Daoy (cell line): ENCODE data around the gene BTF3. TPM values are rescaled to one million over a fixed set of nuclear protein-coding genes. Genes with fewer than 3 reads are reported as not detected.

Source experiments
- DNase-seq: peaks from one replicate; pipeline ENCODE4 v3.0.0-alpha.2; 2015; ENCODE audit warnings: low read depth
- total RNA-seq: library from RNA; depleted of rRNA; stranded (reverse); fragments of >200 nt; shearing (Covaris generic); gene quantifications from 2 replicates; pipeline ENCODE4 v1.2.3, GENCODE V29; 2014; rRNA removed

BTF3 gene
- total RNA-seq, 1 experiment from 2014 or later = 680 TPM

DNA sequence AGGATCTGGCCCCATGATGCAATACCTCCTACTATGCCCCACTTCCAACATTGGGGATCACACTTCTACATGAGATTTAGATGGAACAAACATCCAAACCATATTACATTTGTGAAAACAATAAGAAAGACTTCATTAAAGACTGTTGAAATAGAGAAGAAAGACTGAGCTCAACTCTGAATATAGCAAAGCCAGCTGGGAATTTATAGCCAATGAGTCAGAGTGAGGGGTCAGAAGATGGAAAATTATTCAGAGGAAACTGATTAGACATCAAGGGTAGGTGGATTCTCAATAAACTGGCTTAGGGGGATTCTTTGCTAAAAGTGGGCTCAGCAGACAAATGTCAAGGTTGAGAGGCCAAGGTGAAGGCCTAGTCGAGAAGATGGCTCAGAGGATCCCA is 25.6 kb downstream of the BTF3 start:
- DNase-seq = no peak

DNA sequence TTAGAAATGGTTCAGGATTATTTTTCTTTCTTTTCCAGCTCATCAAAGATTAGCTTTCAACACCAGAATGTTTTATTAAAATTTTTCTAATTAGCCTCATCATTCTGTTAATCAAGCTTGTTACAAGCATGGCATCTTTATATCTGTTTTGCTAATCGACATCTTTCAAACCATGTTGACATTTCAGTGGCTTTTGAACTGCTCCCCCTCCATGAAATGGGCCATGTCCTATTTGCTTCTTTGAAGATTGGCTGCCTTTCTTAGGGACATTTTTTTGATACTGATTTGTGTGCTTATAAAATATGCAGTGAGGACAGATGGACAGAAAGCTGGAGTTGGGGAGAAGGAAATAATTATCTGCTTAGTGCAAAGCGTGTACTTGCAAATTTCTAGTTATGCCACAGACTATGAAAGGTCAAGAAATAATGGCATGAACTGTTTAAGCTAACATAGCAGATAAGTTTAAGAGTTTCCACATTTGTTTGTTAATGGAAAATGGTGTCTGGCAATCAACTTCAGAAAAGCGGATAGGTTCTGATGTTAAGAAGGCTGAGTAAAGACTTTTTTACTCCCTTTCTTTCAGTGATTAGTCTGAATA is 27.5 kb downstream of the BTF3 start:
- no peak for DNase-seq

GRCh38 chr5:73528248-73528647 is 30.0 kb downstream of the BTF3 start:
- no peak for DNase-seq

- DNase-seq = no peak
Measured at GRCh38 chr5:73529081-73529480, 30.8 kb downstream of the BTF3 start.

- DNase-seq = no peak
Measured at GRCh38 chr5:73531356-73531755, 33.1 kb downstream of the BTF3 start.

DNA sequence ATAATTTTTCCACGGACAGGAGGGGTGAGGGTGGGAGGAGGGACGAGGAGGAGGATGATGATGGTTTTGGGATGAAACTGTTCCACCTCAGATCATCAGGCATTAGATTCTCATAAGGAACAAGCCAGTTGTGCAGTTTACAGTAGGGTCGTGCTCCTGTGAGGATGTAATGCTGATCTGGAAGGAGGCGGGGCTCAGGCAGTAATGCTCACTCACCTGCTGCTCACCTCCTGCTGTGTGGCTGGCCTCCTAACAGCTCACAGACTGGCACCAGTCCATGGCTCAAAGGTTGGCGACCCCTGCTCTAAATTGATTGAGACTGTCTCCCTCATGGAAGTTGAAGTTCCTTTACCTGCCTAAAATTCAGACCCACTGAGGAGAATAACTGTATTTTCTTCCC is 34.0 kb downstream of the BTF3 start:
- DNase-seq = no peak

DNA sequence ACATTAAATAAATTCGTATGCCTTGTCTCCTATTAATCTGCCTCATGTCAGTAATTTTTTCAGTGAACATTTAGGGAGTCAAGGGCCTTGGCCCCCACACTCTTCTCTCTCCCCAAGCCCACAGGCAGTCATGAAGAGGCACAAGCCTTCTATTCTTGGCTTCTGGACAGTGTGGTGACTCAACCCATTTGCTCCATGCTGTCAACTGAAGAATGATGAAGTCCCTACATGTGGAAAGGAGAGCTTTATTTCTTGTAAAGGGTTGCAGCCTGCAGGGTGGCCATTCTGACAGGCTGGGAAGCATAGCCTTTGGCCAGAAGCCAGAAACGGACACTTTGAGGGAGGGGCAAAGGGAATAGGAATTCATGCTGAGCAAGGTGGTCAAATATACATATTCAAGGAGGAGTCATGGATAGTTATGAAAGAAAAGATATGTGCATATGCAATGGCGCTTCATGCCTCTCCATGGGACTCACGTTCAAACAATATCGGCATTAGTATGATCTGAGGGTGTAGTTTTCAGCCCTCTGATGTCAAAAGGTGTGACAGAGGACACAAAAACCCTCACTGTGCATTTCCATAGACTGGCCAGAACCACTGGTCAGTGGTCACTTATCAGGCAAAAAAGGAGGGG is 35.9 kb downstream of the BTF3 start:
- DNase-seq = no peak

DNA sequence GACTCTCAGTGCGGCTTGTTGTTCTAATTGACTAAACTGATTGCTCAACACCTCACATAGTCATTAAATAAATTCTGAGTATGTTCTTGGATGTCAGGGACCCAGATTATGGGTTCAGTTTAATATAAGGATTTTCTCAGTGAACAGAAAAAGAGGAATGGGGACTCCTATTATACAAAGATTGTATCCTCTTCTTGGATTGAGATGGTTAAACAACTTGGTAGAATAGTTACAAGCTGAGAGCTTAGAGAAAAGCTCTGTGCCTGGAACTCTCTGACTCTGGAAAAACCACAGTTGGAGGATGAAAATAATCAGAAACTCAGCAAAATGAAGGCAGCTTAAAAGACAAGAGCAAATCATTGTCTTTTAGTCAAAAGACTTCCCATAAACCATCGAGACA is 36.7 kb downstream of the BTF3 start:
- DNase-seq = no peak

DNA sequence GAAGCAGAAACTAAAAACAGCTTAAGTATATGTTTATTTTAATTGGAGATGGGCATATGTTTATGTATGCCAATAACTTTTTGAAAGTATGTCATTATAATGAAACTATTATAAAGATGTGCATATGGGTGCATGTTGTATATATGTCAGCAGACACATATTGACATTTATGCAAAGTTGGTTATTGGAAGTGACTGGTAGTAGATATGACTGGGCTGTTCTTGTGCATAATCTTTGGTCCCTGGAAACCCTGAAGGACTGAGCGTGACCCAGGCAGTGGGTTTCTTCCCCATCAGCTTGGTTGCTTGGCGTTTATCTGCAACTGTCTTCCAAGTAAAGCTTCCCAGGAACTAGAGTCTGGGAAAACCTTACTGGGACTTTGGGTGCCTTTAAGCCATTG is 41.5 kb downstream of the BTF3 start:
- DNase-seq = no peak

DNA sequence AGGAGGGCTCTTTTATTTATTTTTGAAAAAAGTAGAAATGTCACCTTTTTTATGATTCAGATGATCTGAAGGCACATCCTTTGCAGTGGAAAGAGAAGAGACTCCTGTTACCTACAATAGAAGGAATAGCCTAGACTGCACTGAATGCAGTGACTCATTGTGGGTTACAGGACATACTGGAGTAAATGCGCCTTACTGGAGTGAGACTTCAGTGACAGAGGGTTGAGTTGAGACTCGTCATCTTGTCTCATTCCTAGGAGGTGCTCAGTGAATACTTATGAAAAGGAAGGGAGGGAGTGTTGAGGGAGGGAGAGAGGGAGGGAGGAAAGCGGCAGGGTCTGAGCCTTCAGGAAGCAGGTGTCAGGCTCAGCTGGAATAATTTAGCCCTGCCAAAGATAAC is 42.0 kb downstream of the BTF3 start:
- DNase-seq = peak; percentile 78

DNA sequence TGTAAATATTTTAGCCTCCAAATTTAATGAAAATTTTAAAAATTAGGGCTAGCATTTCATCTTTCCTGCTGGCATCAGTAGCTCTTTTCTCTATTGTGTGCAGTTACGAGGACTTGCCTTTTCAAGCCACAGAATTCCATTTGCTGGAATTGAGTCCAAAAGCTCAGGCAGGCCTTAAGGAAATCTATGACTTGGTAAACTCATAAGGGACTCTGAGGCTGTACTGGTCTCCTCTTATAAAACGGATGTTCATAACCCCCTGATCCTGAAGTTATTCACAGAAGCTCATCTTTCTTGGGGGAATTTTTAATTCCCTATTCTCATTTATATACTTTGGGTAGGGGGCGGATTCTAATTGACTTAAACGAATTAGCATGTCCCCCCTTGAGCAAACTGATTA is 43.8 kb downstream of the BTF3 start:
- no peak for DNase-seq

DNA sequence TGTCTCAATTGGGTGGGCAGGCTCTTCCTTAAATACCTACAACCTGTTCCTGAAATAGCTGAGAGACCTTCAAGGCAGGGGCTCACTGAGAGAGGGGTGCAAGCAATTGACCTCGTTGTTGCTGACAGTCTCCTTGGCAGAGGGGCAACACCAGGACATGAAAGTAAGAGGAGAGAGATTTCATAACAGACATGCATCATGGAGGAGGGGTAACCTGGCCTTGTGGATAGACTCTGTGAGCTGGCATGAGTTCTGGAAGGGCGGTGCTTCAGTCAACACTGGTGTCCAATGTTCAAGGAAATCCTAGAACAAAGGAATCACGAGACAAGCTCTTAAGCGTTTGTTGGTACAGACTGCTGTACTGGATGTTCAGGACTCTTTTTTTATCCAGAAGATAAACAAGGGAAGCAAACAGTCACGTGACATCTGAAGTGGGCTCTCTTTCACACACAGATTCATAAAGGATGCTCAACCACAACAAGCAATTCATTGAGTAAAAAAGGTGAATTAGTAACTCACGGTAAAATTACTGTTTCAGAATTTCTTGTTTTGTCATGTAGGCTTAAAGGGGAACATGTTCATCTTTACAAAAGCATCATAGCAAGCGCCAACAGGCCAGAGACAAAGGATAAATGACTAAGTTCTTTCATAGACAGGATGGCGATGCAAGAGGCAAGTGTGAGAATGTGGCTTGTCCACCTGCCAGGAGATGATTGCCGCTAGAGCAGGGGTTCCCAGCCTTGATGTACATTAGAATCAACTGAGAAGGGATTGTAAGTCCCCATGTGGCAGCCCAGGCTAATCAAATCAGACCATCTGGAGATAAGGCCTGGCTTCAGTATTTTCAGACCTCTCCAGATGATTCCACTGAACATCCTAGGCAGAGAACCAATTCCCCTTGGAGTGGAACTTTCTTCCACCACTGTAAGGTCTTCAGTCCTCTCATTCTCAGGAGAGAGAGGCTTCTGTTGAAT is 46.5 kb downstream of the BTF3 start:
- DNase-seq = no peak

DNA sequence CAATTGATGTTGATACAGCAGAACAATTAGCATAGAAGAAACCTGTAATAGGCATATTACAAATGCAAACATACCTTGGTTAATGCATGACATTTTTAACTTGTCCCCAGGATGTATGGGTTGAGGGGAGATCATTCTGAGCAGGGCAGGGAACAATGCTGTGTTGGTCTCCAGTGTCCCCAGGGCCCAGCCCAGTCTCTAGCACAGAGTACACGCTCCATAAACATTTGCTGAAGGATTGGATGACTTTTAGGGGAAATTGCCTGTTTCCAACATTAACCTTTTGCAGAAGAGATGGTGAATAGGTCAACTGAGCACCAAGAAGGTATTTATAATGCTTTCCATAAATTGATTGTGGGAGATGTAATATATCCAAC is 47.1 kb downstream of the BTF3 start:
- DNase-seq = no peak

DNA sequence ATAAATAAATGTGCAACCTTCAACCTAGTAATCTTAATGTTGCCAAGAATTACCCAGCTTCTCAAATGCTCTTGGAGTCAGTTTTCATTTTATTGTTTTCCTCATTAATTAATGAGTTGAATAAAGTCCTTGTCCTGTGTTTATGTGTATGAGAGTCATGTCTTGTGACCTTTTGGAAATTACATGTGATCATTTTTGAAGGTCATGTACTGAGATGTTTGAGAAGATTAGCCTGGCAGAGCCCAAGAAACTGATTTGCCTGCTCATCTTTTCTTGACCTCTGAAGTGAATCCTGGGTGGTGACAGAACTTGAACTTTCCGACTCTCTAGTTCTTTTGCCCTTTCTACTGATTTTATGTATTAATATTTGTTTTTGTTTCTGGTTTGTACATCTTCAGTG is 51.8 kb downstream of the BTF3 start:
- DNase-seq = no peak

DNA sequence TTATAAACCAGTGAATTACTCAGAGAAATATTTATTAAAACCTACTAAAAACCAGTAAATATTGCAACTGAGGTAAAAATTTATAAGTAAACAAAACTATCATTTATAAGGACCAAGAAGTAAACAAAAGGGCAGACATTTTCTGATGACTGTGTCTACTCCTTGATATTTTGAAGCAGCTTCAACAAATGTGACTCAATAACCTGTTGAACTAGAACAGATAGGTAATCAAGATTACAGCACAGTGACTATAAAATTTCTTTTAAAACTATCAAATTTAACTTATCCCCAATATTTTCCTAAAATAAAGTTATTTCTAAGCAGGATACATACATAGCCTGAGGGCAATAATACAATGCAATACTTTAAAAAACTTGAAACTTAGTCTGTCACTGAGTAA is 54.4 kb downstream of the BTF3 start:
- DNase-seq = no peak

Other genes starting within 250 kb of the BTF3 start
- 21.9 and 62.3 TPM in 2 replicates for gene FOXD1, start 49.7 kb upstream of the BTF3 start, total RNA-seq
- 10.2 and 12.3 TPM in 2 replicates for gene ANKRA2, start 67.2 kb downstream of the BTF3 start, total RNA-seq
- 31.7 and 60.3 TPM in 2 replicates for gene UTP15, start 67.3 kb downstream of the BTF3 start, total RNA-seq
- 0.65 and 3.9 TPM in 2 replicates for gene ARHGEF28, start 127.8 kb downstream of the BTF3 start, total RNA-seq